Measurements from ENCODE around the gene CWF19L1.

Gene CWF19L1

GRCh38 chr10:100239851-100240250 is 27.6 kb downstream of the CWF19L1 start:
- Histone ChIP-seq H3K4me3 (ENCODE audit: low read depth, low read length) (no peak overlapping the region), H3K27me3 (replicated peaks) (no peaks in the 10 kb centered on the region)
- in situ Hi-C loops (cut with HindIII; ENCODE audit: low pct_ligation_motif_present, low sequenced_read_pairs) = no loop called here

GRCh38 chr10:100238429-100238828 is 29.0 kb downstream of the CWF19L1 start:
- no peak overlapping the region for H3K4me3 ChIP-seq (ENCODE audit: low read depth, low read length)
- H3K27me3 ChIP-seq (replicated peaks) = no peaks in the 10 kb centered on the region
- no peak for TF ChIP-seq CTCF (IDR thresholded peaks at IDR 0.05; ENCODE audit: low read depth, low read length, missing control alignments)
- H3K36me3 ChIP-seq (replicated peaks) = peaks cover 25% of the 10 kb centered on the region
- DNase-seq = no peak
- in situ Hi-C loops (cut with HindIII; ENCODE audit: low pct_ligation_motif_present, low sequenced_read_pairs) = no loop called here
- H3K27ac ChIP-seq = no peak overlapping the region

More at GRCh38 chr10:100239851-100240250, 27.6 kb downstream of the CWF19L1 start:
- H3K36me3 ChIP-seq (replicated peaks) = peaks cover 26% of the 10 kb centered on the region
- no peak for TF ChIP-seq CTCF (IDR thresholded peaks at IDR 0.05; ENCODE audit: low read depth, low read length, missing control alignments)
- no peak for DNase-seq
- H3K27ac ChIP-seq = no peak overlapping the region

- Histone ChIP-seq H3K27me3 (replicated peaks) (no peaks in the 10 kb centered on the region), H3K27ac (no peak overlapping the region), H3K4me3 (ENCODE audit: low read depth, low read length) (no peak overlapping the region), H3K36me3 (replicated peaks) (peaks cover 8% of the 10 kb centered on the region)
- TF ChIP-seq CTCF (IDR thresholded peaks at IDR 0.05; ENCODE audit: low read depth, low read length, missing control alignments) = no peak
- in situ Hi-C loops (cut with HindIII; ENCODE audit: low pct_ligation_motif_present, low sequenced_read_pairs) = no loop called here
- DNase-seq = no peak
These were observed 35.3 kb downstream of the CWF19L1 start for GRCh38 chr10:100232101-100232500.

- H3K27me3 ChIP-seq (replicated peaks) = no peaks in the 10 kb centered on the region
- in situ Hi-C loops (cut with HindIII; ENCODE audit: low pct_ligation_motif_present, low sequenced_read_pairs) = no loop called here
- no peak for DNase-seq
- H3K36me3 ChIP-seq (replicated peaks) = peaks cover 6% of the 10 kb centered on the region
- H3K27ac ChIP-seq = peak overlapping the region; percentile 42
- H3K4me3 ChIP-seq (ENCODE audit: low read depth, low read length) = peak overlapping the region; percentile 99
- no peak for TF ChIP-seq CTCF (IDR thresholded peaks at IDR 0.05; ENCODE audit: low read depth, low read length, missing control alignments)
These were observed 37.5 kb downstream of the CWF19L1 start for GRCh38 chr10:100229819-100230422.

GRCh38 chr10:100223879-100224278 is 43.6 kb downstream of the CWF19L1 start:
- no peak overlapping the region for H3K4me3 ChIP-seq (ENCODE audit: low read depth, low read length)
- H3K27me3 ChIP-seq (replicated peaks) = no peaks in the 10 kb centered on the region
- H3K36me3 ChIP-seq (replicated peaks) = peaks cover 24% of the 10 kb centered on the region
- no peak for DNase-seq
- no peak overlapping the region for H3K27ac ChIP-seq
- in situ Hi-C loops (cut with HindIII; ENCODE audit: low pct_ligation_motif_present, low sequenced_read_pairs) = no loop called here
- no peak for TF ChIP-seq CTCF (IDR thresholded peaks at IDR 0.05; ENCODE audit: low read depth, low read length, missing control alignments)

GRCh38 chr10:100222529-100222928 is 44.9 kb downstream of the CWF19L1 start:
- H3K27ac ChIP-seq = no peak overlapping the region
- in situ Hi-C loops (cut with HindIII; ENCODE audit: low pct_ligation_motif_present, low sequenced_read_pairs) = no loop called here
- no peak for DNase-seq
- no peak overlapping the region for H3K4me3 ChIP-seq (ENCODE audit: low read depth, low read length)
- no peak for TF ChIP-seq CTCF (IDR thresholded peaks at IDR 0.05; ENCODE audit: low read depth, low read length, missing control alignments)
- no peaks in the 10 kb centered on the region for H3K27me3 ChIP-seq (replicated peaks)
- peaks cover 35% of the 10 kb centered on the region for H3K36me3 ChIP-seq (replicated peaks)

All from brain microvascular endothelial cell (primary cell).